ELF-1 (cell line): Measurements from ENCODE around the gene HS6ST3.
"Not testable (repeated sequence)": the region's sequence is repeated elsewhere in the genome, so short reads cannot be mapped to it uniquely, and the experiment has no call there.

Source experiments
- DNase-seq: peaks from one replicate; pipeline ENCODE4 v3.0.0-alpha.2; 2016; ENCODE audit warnings: low read depth, low spot score

HS6ST3 gene

DNA sequence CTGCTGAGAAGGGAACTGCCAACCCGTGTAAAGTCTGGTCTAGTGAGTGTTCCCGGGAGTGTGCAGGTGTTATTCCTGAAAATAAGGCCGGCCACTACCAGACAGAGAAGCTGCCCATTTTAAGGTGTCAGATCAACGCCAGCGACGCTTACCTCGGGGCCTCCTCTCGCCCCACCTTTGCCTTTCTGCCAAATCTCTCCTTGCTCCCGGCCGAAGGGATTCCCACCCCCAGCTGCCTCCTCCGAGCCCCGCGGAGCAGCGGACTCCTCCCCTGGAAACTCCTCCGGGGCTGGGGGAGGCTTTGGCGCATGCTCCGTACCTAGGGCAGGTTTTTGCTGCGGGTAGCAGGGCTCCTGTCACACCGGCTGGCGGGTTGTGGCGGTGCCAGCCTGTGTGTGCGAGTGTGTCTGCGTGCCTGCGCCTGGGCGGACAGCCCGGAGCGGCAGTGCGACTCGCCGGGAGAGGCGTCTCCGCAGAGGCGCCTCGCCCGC, at the start of gene HS6ST3:
TSS of gene HS6ST3 (plus strand) at position 359 of the 491 bp plus-strand sequence.
- peak; percentile 71 for DNase-seq

DNA sequence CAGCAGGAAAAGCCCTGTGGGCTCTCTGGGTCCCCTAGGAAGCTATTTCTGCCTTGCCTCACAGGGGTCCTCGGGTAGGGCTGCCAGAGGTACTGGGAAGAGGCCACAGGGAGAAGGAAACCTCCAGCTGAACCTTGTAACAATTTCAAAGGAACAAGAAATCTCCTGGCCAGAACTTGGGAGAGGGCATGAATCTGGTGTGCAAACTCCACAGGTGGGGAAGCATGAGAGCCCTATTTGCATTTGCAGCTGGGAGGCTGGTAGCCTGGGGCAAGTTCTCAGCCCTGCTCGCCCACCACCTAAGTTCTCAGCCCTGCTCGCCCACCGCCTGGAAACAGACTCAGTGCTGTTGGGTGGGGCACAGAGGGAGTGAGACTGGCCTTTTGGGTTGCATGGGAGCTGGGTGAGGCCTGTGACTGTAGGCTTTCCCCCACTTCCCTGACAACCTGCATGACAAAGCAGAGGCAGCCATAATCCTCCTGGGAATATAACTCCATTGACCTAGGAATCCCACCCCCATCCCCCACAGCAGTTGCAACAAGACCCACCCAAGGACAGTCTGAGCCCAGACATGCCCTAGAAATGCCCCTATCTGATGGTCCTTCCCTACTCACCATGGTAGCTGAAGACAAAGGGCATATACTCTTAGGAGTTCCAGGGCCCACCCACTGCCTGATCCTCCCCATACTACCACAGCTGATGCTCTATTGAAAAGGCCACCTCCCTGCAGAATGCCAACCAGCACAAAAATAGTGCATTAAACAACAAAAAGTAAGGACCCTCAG, 48.4 kb upstream of the HS6ST3 start:
- DNase-seq = peak; percentile 72

DNA sequence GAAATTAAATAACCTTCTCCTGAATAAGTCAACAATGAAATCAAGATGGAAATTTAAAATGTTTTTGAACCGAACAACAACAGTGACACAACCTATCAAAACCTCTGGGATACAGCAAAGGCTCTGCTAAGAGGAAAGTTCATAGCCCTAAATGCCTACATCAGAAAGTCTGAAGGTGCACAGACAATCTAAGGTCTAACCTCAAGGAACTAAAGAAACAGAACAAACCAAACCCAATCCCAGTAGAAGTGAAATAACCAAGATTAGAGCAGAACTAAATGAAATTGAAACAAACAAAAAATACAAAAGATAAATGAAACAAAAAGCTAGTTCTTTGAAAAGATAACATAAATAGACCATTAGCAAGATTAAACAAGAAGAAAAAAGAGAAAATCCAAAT, 45.7 kb upstream of the HS6ST3 start:
- no peak for DNase-seq

DNA sequence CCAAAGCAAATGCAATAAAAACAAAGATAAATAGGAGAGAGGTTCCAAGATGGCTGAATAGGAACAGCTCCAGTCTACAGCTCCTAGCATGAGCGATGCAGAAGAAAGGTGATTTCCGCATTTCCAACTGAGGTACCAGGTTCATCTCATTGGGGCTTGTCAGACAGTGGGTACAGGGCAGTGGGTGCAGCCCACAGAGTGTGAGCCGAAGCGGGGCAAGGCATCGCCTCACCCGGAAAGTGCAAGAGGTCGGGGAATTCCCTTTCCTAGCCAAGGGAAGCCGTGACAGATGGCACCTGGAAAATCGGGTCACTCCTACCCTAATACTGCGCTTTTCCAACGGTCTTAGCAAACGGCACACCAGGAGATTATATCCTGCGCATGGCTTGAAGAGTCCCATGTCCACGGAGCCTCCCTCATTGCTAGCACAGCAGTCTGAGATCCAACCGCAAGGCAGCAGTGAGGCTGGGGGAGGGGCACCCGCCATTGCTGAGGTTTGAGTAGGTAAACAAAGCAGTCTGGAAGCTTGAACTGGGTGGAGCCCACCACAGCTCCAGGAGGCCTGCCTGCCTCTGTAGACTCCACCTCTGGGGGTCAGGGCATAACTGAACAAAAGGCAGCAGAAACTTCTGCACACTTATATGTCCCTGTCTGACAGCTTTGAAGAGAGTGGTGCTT, 43.3 kb upstream of the HS6ST3 start:
- DNase-seq = not testable (repeated sequence)

DNA sequence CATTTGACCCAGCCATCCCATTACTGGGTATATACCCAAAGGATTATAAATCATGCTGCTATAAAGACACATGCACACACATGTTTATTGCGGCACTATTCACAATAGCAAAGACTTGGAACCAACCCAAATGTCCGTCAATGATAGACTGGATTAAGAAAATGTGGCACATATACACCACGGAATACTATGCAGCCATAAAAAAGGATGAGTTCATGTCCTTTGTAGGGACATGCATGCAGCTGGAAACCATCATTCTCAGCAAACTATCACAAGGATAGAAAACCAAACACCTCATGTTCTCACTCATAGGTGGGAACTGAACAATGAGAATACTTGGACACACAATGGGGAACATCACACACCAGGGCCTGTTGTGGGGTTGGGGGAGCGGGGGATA, 39.0 kb upstream of the HS6ST3 start:
- not testable (repeated sequence) for DNase-seq

DNA sequence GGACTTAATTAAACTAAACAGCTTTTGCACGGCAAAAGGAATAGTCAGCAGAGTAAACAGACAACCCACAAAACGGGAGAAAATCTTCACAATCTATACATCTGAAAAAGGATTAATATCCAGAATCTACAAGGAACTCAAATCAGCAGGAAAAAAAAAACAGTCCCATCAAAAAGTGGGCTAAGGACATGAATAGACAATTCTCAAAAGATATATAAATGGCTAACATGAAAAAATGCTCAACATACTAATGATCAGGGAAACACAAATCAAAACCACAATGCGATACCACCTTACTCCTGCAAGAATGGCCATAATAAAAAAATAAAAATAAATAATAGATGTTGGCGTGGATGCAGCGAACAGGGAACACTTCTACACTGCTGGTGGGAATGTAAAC, 38.4 kb upstream of the HS6ST3 start:
- not testable (repeated sequence) for DNase-seq

DNA sequence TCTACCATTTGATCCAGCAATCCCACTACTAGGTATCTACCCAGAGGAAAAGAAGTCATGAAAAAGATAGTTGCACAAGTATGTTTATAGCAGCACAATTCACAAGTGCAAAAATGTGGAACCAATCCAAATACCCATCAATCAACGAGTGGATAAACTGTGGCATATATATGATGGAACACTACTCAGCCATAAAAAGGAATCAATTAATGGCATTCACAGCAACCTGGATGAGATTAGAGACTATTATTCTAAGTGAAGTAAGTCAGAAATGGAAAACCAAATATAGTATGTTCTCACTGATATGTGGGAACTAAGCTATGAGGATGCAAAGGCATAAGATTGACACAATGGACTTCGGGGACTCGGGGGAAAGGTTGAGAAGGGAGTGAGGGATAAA, 38.0 kb upstream of the HS6ST3 start:
- not testable (repeated sequence) for DNase-seq

DNA sequence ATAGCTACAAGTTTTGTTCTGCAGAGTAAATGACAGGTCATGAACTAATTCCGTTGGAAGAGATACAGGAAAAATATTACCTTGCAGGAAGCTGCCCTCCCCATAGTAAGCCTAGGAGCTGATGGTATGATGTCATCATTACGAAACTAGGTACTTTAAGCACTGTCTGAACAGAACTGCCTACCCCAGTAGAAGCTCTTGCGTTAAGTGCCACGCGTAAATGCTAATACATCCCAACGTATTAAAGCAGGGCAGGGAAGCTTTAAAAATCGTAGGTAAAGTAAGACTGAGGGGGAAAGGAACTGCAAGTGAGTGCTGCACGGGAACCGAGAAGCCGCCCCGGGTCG, 37.3 kb upstream of the HS6ST3 start:
- no peak for DNase-seq

DNA sequence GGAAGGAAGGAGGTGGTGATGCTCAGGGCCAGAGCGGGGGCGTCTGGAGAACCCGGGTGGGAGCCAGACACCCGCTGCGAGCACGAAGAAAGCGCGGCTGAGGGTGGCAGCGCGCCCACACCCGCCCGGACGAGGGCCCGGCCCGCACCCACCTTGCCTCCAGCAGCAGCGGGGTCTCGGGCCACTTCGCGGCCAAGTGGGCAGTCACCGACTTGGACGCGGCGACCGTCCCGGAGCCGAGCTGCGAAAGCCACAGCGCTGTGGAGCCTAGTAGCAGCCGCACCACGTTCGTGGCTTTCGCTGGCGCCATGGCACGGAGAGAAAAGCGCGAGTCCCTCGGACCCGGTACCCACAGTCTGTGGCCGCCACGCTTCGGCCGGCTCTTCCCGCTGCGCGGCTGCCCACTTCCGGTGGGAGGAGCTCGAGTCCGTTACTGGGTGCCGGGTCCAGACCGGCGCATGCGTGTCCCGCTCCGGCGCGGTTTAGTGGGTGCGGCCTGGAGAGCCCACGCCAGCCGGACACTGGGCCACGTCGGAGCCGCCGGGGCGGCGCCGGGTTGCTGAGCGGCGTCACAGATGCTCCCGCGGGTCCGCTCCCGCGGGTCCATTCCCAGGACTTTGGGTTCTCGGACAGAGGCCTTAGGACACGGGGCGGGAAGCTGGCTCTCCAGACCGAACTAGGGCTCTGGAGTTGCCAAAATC, 36.8 kb upstream of the HS6ST3 start, which contains the start of gene UGGT2:
TSS of gene UGGT2 (minus strand) at position 399 of the 701 bp plus-strand sequence. CDS start at position 310, 89 bp downstream.
- DNase-seq = peak; percentile 93

DNA sequence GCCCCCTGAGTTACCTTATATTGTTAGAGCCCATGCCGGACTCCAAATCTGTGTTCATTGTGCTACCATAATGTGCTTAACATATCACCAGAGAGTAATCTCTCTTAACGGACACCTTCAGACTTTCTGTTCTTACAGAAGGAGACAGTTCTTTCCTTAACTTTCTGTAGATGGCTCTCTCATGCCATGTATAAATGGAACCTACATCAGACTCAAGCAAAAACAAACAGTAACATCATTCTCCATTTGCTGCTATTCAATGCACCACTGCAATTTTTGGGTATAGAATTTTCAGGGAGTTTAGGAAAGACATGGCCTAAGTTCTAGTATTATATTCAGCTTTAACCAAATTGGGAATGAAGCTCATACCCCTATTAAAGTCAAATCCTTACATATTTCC, 24.1 kb upstream of the HS6ST3 start:
- DNase-seq = no peak

DNA sequence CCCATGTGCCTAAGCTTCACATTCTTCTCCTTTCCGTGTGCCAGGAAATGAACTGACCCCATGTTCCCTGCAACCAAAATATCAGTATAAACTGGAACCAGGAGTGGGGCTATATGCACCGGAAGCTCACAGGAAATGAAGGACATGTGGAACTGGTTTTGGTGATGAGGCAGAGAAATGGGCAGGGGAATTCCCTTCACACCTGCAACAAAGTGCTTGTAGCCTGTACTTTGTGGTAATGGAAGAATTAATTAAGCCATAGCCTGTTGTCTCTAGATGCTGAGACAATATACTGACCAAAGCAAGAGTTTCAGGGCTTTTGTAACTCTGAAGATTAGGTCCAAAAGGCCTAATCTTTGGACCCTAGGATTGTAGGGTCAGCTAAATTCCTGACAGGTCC, 21.2 kb upstream of the HS6ST3 start:
- no peak for DNase-seq

DNA sequence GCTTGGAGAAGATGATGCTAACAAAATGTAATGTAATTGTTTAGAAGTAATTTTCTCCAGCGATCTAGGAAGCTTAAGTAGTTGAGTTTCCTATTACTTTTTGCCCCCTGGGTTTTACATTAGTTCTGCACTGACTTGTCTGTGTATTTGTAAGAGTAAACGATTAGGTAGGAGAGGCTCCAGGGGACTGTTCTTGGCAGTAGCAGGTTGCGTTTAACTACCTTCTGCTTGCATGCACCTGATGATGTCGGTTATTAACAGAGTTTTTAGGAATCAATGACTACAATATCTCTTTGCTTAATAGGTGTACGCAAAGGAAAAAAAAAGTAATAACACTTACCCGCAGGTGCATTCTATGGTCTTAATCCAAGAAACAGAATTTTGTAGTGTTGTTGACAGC, 18.4 kb upstream of the HS6ST3 start:
- DNase-seq = no peak

DNA sequence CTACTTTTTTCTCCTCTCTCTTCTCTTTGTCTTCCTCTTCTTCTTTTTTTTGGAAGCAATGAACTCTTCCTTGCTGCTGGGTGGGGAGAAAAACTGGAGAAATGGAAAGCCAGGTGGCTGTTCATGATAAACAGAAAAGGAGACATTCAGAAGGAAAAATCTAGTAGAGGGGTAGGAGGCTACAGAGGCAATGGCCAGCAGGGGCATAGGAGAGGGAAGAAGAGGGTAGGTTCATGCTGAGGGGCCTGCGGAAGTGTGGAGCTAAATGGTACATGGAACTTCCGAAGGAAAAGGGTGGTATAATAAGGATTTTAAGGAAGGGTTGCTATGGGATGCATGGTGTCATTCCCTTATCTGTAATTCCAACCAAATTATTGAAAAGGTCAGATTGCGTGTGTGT, 17.5 kb upstream of the HS6ST3 start:
- DNase-seq = no peak

DNA sequence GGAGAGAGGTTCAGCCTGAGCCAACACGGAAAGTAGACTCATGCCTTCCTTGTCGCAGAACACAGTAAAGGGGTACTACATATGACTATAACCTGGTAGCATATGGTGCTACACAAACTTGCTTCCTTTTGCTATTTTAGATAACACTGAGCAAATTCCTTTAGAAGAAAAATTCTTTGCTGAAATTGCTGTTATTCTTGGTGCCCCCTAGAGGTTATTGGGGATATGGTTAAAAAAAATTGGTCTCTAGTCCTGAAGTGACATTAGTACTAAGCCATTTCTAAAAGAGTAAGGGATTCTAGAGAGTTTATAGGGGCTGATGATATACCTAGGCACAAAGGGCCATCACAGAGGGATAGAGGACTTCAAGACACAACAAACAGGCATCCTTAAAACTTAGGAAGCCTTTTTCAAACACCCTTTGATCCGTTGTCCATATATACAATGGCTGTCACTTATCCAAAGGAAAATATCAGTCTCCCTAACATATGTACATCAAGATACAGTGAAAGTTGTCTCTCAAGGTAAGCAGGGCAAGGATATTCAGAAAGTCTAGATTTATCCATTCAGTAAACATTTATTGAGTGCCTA, 13.9 kb upstream of the HS6ST3 start:
- DNase-seq = no peak

DNA sequence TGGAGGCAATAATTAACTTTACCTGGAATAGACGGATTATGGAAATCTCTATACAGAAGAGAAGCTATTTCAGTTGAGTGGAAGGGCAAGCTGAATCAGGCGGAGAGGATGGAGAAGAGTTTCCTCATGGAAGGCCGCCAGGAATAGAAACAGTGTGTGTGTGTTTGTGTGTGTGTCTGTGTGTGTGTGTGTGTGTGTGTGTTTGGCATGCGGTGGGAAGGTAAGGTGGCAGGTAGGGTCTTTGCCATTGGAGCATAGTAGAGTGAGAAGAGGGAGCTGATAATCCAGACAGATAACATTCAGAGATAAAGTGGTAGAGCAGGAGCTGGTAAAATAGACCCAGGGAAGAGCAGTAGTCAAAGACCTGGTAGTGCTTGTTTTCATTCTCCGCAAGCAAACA, 9.2 kb upstream of the HS6ST3 start:
- no peak for DNase-seq

DNA sequence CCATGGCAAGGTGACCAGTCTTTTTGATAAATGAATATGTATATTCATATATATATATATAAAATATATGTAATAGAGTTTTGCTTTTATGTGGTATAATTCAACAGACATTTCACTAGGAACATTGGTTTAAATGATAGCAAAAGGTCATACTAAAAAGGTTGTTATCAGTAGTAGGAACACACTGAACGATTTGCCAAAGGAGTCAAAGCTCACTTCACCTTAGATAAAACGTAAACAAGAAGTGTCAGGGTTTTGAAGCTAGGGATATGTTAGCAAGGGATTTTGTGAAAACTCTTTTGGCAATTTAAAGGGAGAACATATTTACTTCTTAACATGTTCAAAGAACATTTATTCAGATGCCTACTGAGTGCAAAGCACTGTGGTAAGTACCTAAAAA, 8.0 kb upstream of the HS6ST3 start:
- DNase-seq = no peak

DNA sequence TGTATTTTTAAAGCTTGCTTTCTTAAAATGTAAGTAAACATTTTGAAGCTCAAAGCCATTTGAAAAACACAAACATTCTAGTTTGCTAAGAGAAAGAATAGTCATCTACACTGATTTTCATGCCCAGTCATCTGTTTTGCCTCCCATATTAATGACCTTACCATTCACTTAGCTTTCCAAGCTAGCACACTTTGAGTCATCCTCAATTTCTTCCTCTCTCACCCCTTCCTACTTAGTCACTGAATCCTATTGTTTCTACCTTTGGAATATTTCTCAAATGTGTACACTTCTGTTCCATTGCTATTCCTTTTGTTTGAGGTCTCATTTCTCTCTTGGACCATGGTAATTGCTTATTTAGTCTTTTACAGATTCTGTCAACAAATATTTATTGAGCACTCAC, 7.3 kb upstream of the HS6ST3 start:
- no peak for DNase-seq

DNA sequence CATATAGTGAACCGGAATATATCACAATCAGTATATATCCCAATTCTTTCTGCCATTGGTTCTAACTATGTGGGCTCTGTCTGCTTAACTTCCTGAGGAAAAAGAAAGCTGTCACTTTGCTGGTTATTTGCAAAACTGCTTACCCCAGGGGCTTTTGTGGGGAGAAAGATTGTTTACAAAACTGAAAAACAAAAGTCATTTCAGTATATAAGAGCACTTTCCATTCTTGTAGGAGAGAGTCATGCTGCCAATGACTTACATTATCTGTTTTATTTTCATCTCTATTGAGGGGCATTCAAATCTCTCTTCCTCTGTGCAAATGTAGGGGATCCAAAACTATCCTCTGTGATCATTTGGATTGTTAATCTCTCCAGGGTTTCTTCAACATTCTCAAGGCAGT, 3.2 kb upstream of the HS6ST3 start:
- no peak for DNase-seq

DNA sequence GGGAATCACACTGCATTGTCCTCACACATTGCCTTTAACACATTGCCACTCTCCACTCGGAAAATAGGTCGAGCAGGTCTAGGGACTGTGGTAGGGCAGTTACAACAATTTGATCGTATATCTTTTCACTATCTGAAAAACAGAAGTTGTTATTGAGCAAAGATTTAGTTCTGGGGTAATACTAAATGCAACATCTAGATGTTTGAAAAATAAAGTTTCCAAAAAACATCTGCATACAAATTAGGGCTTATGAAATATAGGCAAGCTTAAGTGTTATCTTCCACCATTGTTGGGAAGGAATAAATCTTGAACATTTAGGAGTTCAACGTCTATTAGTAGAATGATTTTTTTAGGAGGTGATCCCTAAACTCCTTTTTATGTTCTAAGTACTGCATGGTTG, 768 bp upstream of the HS6ST3 start:
- no peak for DNase-seq

DNA sequence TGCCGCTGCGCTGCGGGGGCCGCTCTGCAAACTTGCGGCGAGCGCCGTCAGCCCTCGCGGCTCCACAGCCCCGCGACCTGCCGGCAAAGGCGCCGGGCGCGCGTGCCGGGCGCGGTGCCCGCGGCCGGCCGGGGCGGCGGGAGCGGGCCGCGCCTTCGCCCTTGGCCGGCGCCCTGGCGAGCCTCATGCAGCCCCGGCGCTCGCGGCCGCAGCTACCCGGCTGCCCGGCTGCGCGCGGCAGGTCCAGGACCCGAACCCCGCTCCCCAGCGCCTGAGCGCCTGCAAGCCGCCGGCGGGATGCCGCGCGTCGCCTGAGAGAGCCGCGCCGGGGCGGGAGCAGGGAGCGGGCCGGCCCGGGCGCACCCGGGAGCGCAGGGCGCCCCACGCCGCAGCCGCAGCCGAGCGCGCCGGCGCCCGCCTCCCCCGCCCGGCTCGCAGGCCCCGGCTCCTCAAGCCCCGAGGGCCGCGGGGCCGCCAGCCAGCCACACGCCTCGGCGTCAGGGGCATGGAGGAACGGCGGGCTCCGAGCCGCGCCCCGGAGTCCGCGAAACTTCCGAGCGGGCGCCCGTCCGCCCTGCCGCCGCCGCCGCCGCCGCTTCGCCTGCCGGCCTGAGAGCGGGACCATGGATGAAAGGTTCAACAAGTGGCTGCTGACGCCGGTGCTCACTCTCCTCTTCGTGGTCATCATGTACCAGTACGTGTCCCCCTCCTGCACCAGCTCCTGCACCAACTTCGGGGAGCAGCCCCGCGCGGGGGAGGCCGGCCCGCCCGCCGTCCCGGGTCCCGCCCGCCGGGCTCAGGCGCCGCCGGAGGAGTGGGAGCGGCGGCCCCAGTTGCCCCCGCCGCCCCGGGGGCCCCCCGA, 564 bp downstream of the HS6ST3 start:
- DNase-seq = peak; percentile 7
